Liver (tissue), 9 donors: ENCODE measurements around the gene TRIM9. TPM values are rescaled to one million over a fixed set of nuclear protein-coding genes. Genes with fewer than 3 reads are reported as not detected.

Experiments used
- DNase-seq: peaks from one replicate; pipeline ENCODE4 v3.0.0-alpha.2; 2017; ENCODE audit warnings: low spot score
- H3K27ac ChIP-seq, 2 donors: one replicate each; pipeline ENCODE4 v1.7.0; 2013; ENCODE audit warnings: inconsistent platforms in 2 of 2, low read length in 2 of 2, control low read depth in 1 of 2, low read depth in 1 of 2, mild to moderate bottlenecking in 1 of 2
- H3K27me3 ChIP-seq, 4 donors: one replicate each; pipeline versions ENCODE4 v1.6.1 to v1.7.0; 2013; ENCODE audit warnings: low read length in 3 of 4, inconsistent platforms in 1 of 4, mild to moderate bottlenecking in 1 of 4, moderate library complexity in 1 of 4; ENCODE audit not compliant: control insufficient read depth in 4 of 4, insufficient read depth in 4 of 4
- H3K36me3 ChIP-seq, 4 donors: one replicate each; pipeline versions ENCODE4 v1.6.1 to v1.7.0; 2013; ENCODE audit warnings: low read length in 3 of 4, mild to moderate bottlenecking in 3 of 4, low read depth in 1 of 4, moderate library complexity in 1 of 4; ENCODE audit not compliant: control insufficient read depth in 4 of 4, insufficient read depth in 3 of 4
- H3K4me1 ChIP-seq, 4 donors: one replicate each; pipeline versions ENCODE4 v1.6.1 to v1.7.0; 2013; ENCODE audit warnings: low read length in 3 of 4, mild to moderate bottlenecking in 3 of 4, moderate library complexity in 1 of 4; ENCODE audit not compliant: control insufficient read depth in 4 of 4, insufficient read depth in 4 of 4
- H3K4me3 ChIP-seq, 3 donors: one replicate each; pipeline versions ENCODE4 v1.6.1 to v1.7.0; 2013; ENCODE audit warnings: low read length in 3 of 3, control low read depth in 1 of 3, low read depth in 1 of 3, mild to moderate bottlenecking in 1 of 3
- H3K9ac ChIP-seq, 2 donors: one replicate each; pipeline ENCODE4 v1.7.0; 2013; ENCODE audit warnings: low read length in 2 of 2, mild to moderate bottlenecking in 2 of 2, moderate library complexity in 2 of 2, control low read depth in 1 of 2, low read depth in 1 of 2
- H3K9me3 ChIP-seq, 4 donors: one replicate each; pipeline versions ENCODE4 v1.6.1 to v1.7.0; 2013; ENCODE audit warnings: low read length in 3 of 4; ENCODE audit not compliant: control insufficient read depth in 4 of 4
- EGR1 ChIP-seq, 2 donors: IDR thresholded peaks; 2 replicates each; pipeline ENCODE4 v1.6.1; 2016 to 2018; ENCODE audit warnings: antibody characterized with exemption in 2 of 2, low read depth in 2 of 2
- FOXA1 ChIP-seq: IDR thresholded peaks from 2 replicates; pipeline ENCODE4 v1.6.1; 2016; ENCODE audit warnings: antibody characterized with exemption
- FOXA2 ChIP-seq: IDR thresholded peaks from 2 replicates; pipeline ENCODE4 v1.6.1; 2016; ENCODE audit warnings: antibody characterized with exemption
- GABPA ChIP-seq, 2 donors: IDR thresholded peaks in 1 of 2; conservative IDR thresholded peaks in 1 of 2; 2 replicates each; pipeline ENCODE4 v1.6.1; 2016; ENCODE audit warnings: antibody characterized with exemption in 2 of 2, mild to moderate bottlenecking in 1 of 2, moderate library complexity in 1 of 2
- HNF4A ChIP-seq, 2 donors: conservative IDR thresholded peaks; 2 replicates each; pipeline ENCODE4 v1.6.1; 2016; ENCODE audit warnings: antibody characterized with exemption in 2 of 2, mild to moderate bottlenecking in 2 of 2
- HNF4G ChIP-seq: IDR thresholded peaks from 2 replicates; pipeline ENCODE4 v1.6.1; 2016; ENCODE audit warnings: antibody characterized with exemption
- JUND ChIP-seq, 2 donors: IDR thresholded peaks; 2 replicates each; pipeline ENCODE4 v1.6.1; 2016; ENCODE audit warnings: antibody characterized with exemption in 2 of 2
- NR2F2 ChIP-seq: IDR thresholded peaks from 2 replicates; pipeline ENCODE4 v1.6.1; 2016; ENCODE audit warnings: antibody characterized with exemption
- RAD21 ChIP-seq, 2 donors: IDR thresholded peaks; 2 replicates each; pipeline ENCODE4 v1.6.1; 2016; ENCODE audit warnings: antibody characterized with exemption in 2 of 2, mild to moderate bottlenecking in 2 of 2
- REST ChIP-seq: IDR thresholded peaks from 2 replicates; pipeline ENCODE4 v1.6.1; 2016; ENCODE audit warnings: antibody characterized with exemption, mild to moderate bottlenecking
- RXRA ChIP-seq, 2 donors: IDR thresholded peaks; 2 replicates each; pipeline ENCODE4 v1.6.1; 2017 to 2018; ENCODE audit warnings: antibody characterized with exemption in 2 of 2, mild to moderate bottlenecking in 1 of 2
- SP1 ChIP-seq: IDR thresholded peaks from 2 replicates; pipeline ENCODE4 v1.6.1; 2018; ENCODE audit warnings: antibody characterized with exemption, mild to moderate bottlenecking
- TAF1 ChIP-seq: conservative IDR thresholded peaks from 2 replicates; pipeline ENCODE4 v1.6.1; 2016; ENCODE audit warnings: antibody characterized with exemption, mild to moderate bottlenecking
- YY1 ChIP-seq: IDR thresholded peaks from 2 replicates; pipeline ENCODE4 v1.6.1; 2016; ENCODE audit warnings: antibody characterized with exemption, mild to moderate bottlenecking
- WGBS: extraction: QIAGEN DNeasy Blood & Tissue Kit; methylation state at CpG from one replicate; pipeline ENCODE4 v1.1.7; 2013; 5-methylcytosine and 5-hydroxymethylcytosine counted together
- polyA plus RNA-seq, 2 donors: library from polyadenylated mRNA; stranded (reverse) in 1 of 2; unstranded in 1 of 2; fragments of 200-250 nt in 1 of 2; fragments of >200 nt in 1 of 2; fragmentation: Nextera tagmentation in 1 of 2; extraction: Ambion mirVana in 1 of 2; gene quantifications; one replicate each; pipeline versions ENCODE4 v1.2.1 to v1.2.3, GENCODE V29; 2013 to 2015
- total RNA-seq, 2 donors: library from RNA; depleted of rRNA; stranded (reverse); fragments of >200 nt; gene quantifications; one replicate each; pipeline ENCODE4 v1.2.3, GENCODE V29; 2014
- TF ChIP-seq, protein P1 (sequence below): IDR thresholded peaks from 2 replicates; pipeline ENCODE4 v1.6.1; 2016; ENCODE audit warnings: antibody characterized with exemption
- TF ChIP-seq, protein P2 (sequence below): IDR thresholded peaks from 2 replicates; pipeline ENCODE4 v1.6.1; 2016; ENCODE audit warnings: antibody characterized with exemption
- TF ChIP-seq, protein P3 (sequence below): IDR thresholded peaks from 2 replicates; pipeline ENCODE4 v1.6.1; 2016; ENCODE audit warnings: antibody characterized with exemption
- TF ChIP-seq, protein P4 (sequence below): fragments of 150-350 bp; IDR thresholded peaks from 2 replicates; pipeline ENCODE4 v1.5.1; 2017; ENCODE audit warnings: improper control_type of control experiment, low read depth, low read length; ENCODE audit not compliant: missing input control
- donor health status: healthy.
- donor health status: healthy.
- donor health status: healthy.
- donor health status: healthy.
- donor health status: healthy.

The TRIM9 gene
- total and polyA plus RNA-seq, 4 donors, result 0.09 to 1.6 (median 0.18) TPM

DNA sequence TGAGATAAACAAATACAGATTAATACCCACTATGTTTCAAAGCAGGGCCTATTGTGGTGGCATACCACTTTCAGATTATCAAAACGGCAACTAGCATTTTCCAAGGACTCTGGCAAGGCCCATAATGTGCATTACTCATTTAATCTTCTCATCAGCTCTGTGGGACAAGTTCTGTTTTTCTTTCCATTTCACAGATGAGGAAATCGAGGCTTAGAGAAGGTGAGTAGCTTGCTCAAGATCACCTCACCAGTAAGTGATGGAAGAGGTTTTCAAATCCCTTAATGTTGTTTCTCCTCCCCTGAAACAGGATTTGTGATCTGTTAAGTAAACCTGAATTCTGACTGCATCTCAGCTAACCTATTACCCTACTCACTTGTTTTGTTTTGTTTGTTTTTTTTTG, 146.7 kb downstream of the TRIM9 start:
- DNase-seq, result no peak
- no peak for TF ChIP-seq GABPA (IDR thresholded peaks at IDR 0.05 in 1 of 2, conservative IDR thresholded peaks at IDR 0.05 in 1 of 2)
- TF ChIP-seq, protein P1, sequence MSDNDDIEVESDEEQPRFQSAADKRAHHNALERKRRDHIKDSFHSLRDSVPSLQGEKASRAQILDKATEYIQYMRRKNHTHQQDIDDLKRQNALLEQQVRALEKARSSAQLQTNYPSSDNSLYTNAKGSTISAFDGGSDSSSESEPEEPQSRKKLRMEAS, result no peak
- TF ChIP-seq RXRA (IDR thresholded peaks at IDR 0.05), result no peak
- TF ChIP-seq EGR1 (IDR thresholded peaks at IDR 0.05; ENCODE audit: low read depth in 2 of 2), result no peak
- TF ChIP-seq YY1, result no peak
- no peak for TF ChIP-seq HNF4A (conservative IDR thresholded peaks at IDR 0.05)
- no peak for TF ChIP-seq REST
- no peak for TF ChIP-seq JUND (IDR thresholded peaks at IDR 0.05)
- TF ChIP-seq FOXA2, result no peak
- TF ChIP-seq, protein P2, sequence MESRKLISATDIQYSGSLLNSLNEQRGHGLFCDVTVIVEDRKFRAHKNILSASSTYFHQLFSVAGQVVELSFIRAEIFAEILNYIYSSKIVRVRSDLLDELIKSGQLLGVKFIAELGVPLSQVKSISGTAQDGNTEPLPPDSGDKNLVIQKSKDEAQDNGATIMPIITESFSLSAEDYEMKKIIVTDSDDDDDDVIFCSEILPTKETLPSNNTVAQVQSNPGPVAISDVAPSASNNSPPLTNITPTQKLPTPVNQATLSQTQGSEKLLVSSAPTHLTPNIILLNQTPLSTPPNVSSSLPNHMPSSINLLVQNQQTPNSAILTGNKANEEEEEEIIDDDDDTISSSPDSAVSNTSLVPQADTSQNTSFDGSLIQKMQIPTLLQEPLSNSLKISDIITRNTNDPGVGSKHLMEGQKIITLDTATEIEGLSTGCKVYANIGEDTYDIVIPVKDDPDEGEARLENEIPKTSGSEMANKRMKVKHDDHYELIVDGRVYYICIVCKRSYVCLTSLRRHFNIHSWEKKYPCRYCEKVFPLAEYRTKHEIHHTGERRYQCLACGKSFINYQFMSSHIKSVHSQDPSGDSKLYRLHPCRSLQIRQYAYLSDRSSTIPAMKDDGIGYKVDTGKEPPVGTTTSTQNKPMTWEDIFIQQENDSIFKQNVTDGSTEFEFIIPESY, result no peak
- no peak for TF ChIP-seq TAF1
- no peak for TF ChIP-seq HNF4G
- TF ChIP-seq, protein P3, sequence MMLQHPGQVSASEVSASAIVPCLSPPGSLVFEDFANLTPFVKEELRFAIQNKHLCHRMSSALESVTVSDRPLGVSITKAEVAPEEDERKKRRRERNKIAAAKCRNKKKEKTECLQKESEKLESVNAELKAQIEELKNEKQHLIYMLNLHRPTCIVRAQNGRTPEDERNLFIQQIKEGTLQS, result no peak
- TF ChIP-seq SP1, result no peak
- TF ChIP-seq RAD21 (IDR thresholded peaks at IDR 0.05), result no peak
- TF ChIP-seq FOXA1, result no peak
- TF ChIP-seq NR2F2, result no peak
- TF ChIP-seq, protein P4, sequence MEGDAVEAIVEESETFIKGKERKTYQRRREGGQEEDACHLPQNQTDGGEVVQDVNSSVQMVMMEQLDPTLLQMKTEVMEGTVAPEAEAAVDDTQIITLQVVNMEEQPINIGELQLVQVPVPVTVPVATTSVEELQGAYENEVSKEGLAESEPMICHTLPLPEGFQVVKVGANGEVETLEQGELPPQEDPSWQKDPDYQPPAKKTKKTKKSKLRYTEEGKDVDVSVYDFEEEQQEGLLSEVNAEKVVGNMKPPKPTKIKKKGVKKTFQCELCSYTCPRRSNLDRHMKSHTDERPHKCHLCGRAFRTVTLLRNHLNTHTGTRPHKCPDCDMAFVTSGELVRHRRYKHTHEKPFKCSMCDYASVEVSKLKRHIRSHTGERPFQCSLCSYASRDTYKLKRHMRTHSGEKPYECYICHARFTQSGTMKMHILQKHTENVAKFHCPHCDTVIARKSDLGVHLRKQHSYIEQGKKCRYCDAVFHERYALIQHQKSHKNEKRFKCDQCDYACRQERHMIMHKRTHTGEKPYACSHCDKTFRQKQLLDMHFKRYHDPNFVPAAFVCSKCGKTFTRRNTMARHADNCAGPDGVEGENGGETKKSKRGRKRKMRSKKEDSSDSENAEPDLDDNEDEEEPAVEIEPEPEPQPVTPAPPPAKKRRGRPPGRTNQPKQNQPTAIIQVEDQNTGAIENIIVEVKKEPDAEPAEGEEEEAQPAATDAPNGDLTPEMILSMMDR, result no peak
- no peaks in the 10 kb centered on the region for H3K9me3 ChIP-seq
- H3K9ac ChIP-seq, result no peak overlapping the region
- no peaks in the 10 kb centered on the region for H3K36me3 ChIP-seq
- peaks cover under 1 to 8% (median 5%) of the 10 kb centered on the region in 4 donors for H3K4me1 ChIP-seq
- 47% methylated on average over 2 of the region's 2 CpGs for WGBS
- no peaks in the 10 kb centered on the region for H3K27me3 ChIP-seq
- no peak overlapping the region for H3K27ac ChIP-seq
- no peak overlapping the region for H3K4me3 ChIP-seq
